ENCODE results near the gene ITPR2. TPM values are rescaled to one million over a fixed set of nuclear protein-coding genes. Genes with fewer than 3 reads are reported as not detected.

Gene ITPR2
- total RNA-seq, 4 donors from 2014 or later = 32.6 to 49.8 (median 39.9) TPM

- no peak for DNase-seq (ENCODE audit: low spot score in 2 of 2)
- Histone ChIP-seq H3K27ac (no peak overlapping the region), H3K4me3 (no peak overlapping the region), H3K4me1 (peaks cover 0 to 4% (median 0%) of the 10 kb centered on the region in 4 donors), H3K36me3 (no peaks in the 10 kb centered on the region), H3K9me3 (peaks cover 0 to 4% (median 0%) of the 10 kb centered on the region in 4 donors), H3K27me3 (no peaks in the 10 kb centered on the region)
- TF ChIP-seq EP300 (IDR thresholded peaks at IDR 0.05) (no peak), POLR2A (IDR thresholded peaks at IDR 0.05) (no peak)
- TF ChIP-seq, protein P1, sequence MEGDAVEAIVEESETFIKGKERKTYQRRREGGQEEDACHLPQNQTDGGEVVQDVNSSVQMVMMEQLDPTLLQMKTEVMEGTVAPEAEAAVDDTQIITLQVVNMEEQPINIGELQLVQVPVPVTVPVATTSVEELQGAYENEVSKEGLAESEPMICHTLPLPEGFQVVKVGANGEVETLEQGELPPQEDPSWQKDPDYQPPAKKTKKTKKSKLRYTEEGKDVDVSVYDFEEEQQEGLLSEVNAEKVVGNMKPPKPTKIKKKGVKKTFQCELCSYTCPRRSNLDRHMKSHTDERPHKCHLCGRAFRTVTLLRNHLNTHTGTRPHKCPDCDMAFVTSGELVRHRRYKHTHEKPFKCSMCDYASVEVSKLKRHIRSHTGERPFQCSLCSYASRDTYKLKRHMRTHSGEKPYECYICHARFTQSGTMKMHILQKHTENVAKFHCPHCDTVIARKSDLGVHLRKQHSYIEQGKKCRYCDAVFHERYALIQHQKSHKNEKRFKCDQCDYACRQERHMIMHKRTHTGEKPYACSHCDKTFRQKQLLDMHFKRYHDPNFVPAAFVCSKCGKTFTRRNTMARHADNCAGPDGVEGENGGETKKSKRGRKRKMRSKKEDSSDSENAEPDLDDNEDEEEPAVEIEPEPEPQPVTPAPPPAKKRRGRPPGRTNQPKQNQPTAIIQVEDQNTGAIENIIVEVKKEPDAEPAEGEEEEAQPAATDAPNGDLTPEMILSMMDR (IDR thresholded peaks at IDR 0.05) = no peak
Observed at GRCh38 chr12:26749781-26750180, 83.2 kb downstream of the ITPR2 start.

- Histone ChIP-seq H3K36me3 (no peaks in the 10 kb centered on the region), H3K9me3 (no peaks in the 10 kb centered on the region), H3K27ac (no peak overlapping the region), H3K4me3 (no peak overlapping the region), H3K4me1 (peaks cover 0 to 4% (median 0%) of the 10 kb centered on the region in 4 donors), H3K27me3 (no peaks in the 10 kb centered on the region)
- 78 to 82% methylated on average over 4 of the region's 4 CpGs for WGBS, 2 donors
- DNase-seq (ENCODE audit: low spot score in 2 of 2) = no peak
- TF ChIP-seq POLR2A (IDR thresholded peaks at IDR 0.05) (no peak), EP300 (IDR thresholded peaks at IDR 0.05) (no peak)
- TF ChIP-seq, protein P1 (IDR thresholded peaks at IDR 0.05) = no peak
Observed at GRCh38 chr12:26748741-26749431, 84.1 kb downstream of the ITPR2 start.

DNA sequence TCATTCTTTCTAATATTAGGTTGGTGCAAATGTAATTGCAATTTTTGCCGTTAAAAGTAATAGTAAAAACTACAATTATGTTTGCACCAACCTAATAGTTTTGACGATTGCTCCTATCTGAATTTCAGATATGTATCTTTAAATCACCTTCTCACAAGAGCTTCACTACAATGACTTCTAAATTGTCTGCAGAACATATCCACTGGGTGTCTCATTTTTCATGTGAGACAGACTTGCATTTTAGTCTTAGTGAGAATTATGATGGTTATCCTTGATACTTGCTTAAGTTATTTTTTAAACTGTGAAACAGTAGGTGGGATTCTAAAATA lies 84.6 kb downstream of the ITPR2 start:
- H3K27ac ChIP-seq = no peak overlapping the region
- H3K27me3 ChIP-seq = no peaks in the 10 kb centered on the region
- H3K4me3 ChIP-seq = no peak overlapping the region
- peaks cover 0 to 4% (median 0%) of the 10 kb centered on the region in 4 donors for H3K4me1 ChIP-seq
- no peaks in the 10 kb centered on the region for H3K9me3 ChIP-seq
- TF ChIP-seq EP300 (IDR thresholded peaks at IDR 0.05) (no peak), POLR2A (IDR thresholded peaks at IDR 0.05) (no peak)
- TF ChIP-seq, protein P1 (IDR thresholded peaks at IDR 0.05) = no peak
- WGBS, 2 donors = 87% methylated on average over 2 of the region's 2 CpGs
- no peak for DNase-seq (ENCODE audit: low spot score in 2 of 2)
- no peaks in the 10 kb centered on the region for H3K36me3 ChIP-seq

DNA sequence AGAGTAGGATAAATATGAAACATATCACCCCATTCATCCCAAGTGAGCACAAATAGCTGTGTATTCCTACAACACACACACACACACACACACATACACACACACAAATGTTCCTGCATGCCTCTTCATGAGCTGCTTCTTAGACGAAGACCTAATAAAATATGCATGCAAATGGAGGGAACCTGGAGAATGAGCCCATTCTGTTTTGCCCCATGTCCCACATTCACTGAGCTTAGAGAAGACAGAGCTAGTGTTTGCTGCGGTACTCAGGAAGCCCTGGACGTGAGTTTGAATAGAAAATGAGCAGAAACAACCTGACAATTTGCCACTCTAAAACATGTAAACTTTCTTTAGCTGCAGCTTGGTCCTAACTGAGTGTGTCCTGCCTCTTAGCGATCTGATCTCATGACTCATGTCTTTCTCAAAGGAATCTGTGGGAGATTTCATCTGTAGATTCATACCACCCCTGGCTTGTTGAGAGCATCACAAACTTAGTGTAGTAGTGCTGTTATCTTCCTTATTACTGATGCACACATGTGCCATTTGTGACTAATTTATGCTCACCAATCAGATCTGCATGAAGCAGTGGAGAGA lies 86.8 kb downstream of the ITPR2 start:
- no peak for DNase-seq (ENCODE audit: low spot score in 2 of 2)
- no peaks in the 10 kb centered on the region for H3K36me3 ChIP-seq
- no peak overlapping the region for H3K4me3 ChIP-seq
- WGBS, 2 donors = 38 to 60% methylated on average over 4 of the region's 4 CpGs
- H3K9me3 ChIP-seq = no peaks in the 10 kb centered on the region
- TF ChIP-seq, protein P1 (IDR thresholded peaks at IDR 0.05) = no peak
- TF ChIP-seq EP300 (IDR thresholded peaks at IDR 0.05) (no peak), POLR2A (IDR thresholded peaks at IDR 0.05) (no peak)
- H3K27me3 ChIP-seq = no peaks in the 10 kb centered on the region
- H3K4me1 ChIP-seq = peaks cover 0 to 4% (median 0%) of the 10 kb centered on the region in 4 donors
- H3K27ac ChIP-seq = no peak overlapping the region

- no peak for DNase-seq (ENCODE audit: low spot score in 2 of 2)
- no peaks in the 10 kb centered on the region for H3K27me3 ChIP-seq
- H3K4me3 ChIP-seq = no peak overlapping the region
- TF ChIP-seq, protein P1 (IDR thresholded peaks at IDR 0.05) = no peak
- TF ChIP-seq EP300 (IDR thresholded peaks at IDR 0.05) (no peak), POLR2A (IDR thresholded peaks at IDR 0.05) (no peak)
- H3K9me3 ChIP-seq = no peaks in the 10 kb centered on the region
- H3K4me1 ChIP-seq = peaks cover 0 to 4% (median 0%) of the 10 kb centered on the region in 4 donors
- WGBS, 2 donors = 53 to 57% methylated on average over 8 of the region's 8 CpGs
- H3K36me3 ChIP-seq = no peaks in the 10 kb centered on the region
- H3K27ac ChIP-seq = no peak overlapping the region
Observed at GRCh38 chr12:26744697-26745440, 88.1 kb downstream of the ITPR2 start.

Measured in tibial nerve (tissue), 4 donors.